Muscle of back (tissue), 11 donors: ENCODE results near the gene MGRN1. TPM values are rescaled to one million over a fixed set of nuclear protein-coding genes. Genes with fewer than 3 reads are reported as not detected.

Experiments
- DNase-seq, 3 donors: peaks; one replicate each; pipeline versions ENCODE4 v3.0.0 to v3.0.0-alpha.2; 2013
- polyA plus RNA-seq, 10 donors: library from polyadenylated mRNA; unstranded; fragments of 120-200 nt; gene quantifications; one replicate each; pipeline ENCODE4 v1.2.1, GENCODE V29; 2013; ENCODE audit not compliant: insufficient read length in 10 of 10

Gene MGRN1
- polyA plus RNA-seq, 10 donors = 30.9 to 42.7 (median 36.9) TPM

GRCh38 chr16:4668313-4668960, 43.8 kb downstream of the MGRN1 start:
- no peak for DNase-seq

GRCh38 chr16:4673387-4674046, 48.9 kb downstream of the MGRN1 start:
- no peak for DNase-seq

GRCh38 chr16:4674926-4675530, 50.4 kb downstream of the MGRN1 start:
- DNase-seq = no peak

GRCh38 chr16:4675864-4676786, 51.5 kb downstream of the MGRN1 start:
- DNase-seq = no peak

GRCh38 chr16:4676831-4677230, 52.2 kb downstream of the MGRN1 start:
- no peak for DNase-seq

- DNase-seq = no peak
Measured at GRCh38 chr16:4677390-4677789, 52.8 kb downstream of the MGRN1 start.

GRCh38 chr16:4677994-4678393, 53.4 kb downstream of the MGRN1 start:
- no peak for DNase-seq

GRCh38 chr16:4678596-4678995, 54.0 kb downstream of the MGRN1 start:
- no peak for DNase-seq

GRCh38 chr16:4679156-4679849, 54.7 kb downstream of the MGRN1 start:
- no peak for DNase-seq

GRCh38 chr16:4679850-4680636, 55.4 kb downstream of the MGRN1 start:
- peak in 2 of 3 donors; percentile 71 to 77 for DNase-seq

GRCh38 chr16:4680673-4681470, 56.2 kb downstream of the MGRN1 start:
- no peak for DNase-seq

- DNase-seq = no peak
Measured at GRCh38 chr16:4681471-4682083, 57.0 kb downstream of the MGRN1 start.

GRCh38 chr16:4682084-4682591, 57.5 kb downstream of the MGRN1 start:
- DNase-seq = no peak

- DNase-seq = no peak
Measured at GRCh38 chr16:4682616-4683254, 58.1 kb downstream of the MGRN1 start.

GRCh38 chr16:4683255-4684057, 58.8 kb downstream of the MGRN1 start:
- DNase-seq = no peak

GRCh38 chr16:4684058-4684715, 59.6 kb downstream of the MGRN1 start:
- DNase-seq = no peak

- DNase-seq = no peak
Measured at GRCh38 chr16:4684763-4685162, 60.1 kb downstream of the MGRN1 start.
